SW 1271 (cell line): ENCODE results near the gene OBP2A.
"Not testable (repeated sequence)": the region's sequence is repeated elsewhere in the genome, so short reads cannot be mapped to it uniquely, and the experiment has no call there.

Experiments
- DNase-seq, 2 experiments: peaks; one replicate each; lab custom pipeline; 2025; lab: John Stamatoyannopoulos, UW

The OBP2A gene

DNA sequence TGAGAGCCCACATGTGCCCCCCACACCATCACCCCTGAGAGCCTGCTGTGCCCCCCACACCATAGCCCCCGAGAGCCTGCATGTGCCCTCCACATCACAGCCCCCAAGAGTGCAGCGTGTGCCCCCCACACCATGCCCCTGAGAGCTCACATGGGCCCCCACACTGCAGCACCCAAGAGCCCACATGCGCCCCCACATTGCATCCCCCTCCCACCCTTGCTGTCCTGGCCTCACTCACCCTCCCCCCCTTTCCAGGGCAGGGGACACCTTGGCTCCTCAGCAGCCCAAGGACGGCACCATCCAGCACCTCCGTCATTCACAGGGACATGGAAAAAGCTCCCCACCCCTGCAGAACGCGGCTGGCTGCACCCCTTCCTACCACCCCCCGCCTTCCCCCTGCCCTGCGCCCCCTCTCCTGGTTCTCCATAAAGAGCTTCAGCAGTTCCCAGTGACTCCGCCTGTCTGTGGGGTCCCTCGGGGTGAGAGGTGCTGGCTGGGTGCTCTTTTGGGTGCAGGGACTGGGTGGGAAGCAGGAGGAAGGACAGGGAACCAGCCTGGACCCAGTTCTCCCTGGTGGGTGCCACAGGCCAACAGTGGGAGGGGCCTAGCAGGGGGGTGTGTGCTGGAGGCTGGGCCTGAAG, 19.7 kb upstream of the OBP2A start:
- no peak for DNase-seq

DNA sequence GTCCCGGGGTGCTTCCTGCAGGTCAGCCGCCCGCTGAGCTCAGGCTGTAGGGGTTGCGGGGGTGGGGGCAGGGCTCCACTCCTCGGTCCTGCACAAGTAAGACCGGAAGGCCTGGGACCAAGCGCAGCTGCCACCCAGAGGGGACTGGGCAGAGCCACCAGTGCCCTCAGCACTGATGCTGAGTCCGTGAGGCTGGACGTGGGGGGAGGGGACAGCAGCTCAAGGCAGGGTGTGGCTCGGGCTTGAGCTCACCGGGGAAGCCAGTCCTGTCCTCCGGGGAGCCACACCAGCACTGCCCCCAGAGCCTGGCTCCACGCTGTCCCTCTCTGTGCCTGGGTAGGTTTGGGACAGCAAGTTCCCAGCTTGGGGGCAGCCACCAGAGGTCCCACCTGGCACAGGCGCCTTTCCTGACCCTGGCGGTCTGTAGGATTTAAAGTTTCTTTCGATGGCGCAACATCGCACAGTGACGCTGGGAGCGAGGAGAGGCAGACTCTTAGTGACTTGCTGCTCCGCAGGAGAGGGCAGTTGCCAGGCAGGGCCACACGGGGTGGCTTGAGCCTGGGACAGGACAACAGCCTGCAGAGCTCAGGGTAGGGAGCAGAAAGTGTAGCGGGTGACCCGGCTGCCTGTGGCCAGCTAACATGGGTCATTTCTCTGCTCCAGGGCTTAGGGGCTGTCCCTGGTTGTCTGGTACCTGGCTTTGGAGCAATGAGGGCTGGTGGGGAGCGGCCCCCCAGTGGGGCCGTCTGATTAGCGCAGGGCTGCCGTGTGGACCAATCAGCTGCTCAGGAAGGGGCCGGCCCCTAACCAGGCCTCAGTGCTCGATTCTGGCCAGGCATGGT, 19.0 kb upstream of the OBP2A start:
- DNase-seq, result no peak

DNA sequence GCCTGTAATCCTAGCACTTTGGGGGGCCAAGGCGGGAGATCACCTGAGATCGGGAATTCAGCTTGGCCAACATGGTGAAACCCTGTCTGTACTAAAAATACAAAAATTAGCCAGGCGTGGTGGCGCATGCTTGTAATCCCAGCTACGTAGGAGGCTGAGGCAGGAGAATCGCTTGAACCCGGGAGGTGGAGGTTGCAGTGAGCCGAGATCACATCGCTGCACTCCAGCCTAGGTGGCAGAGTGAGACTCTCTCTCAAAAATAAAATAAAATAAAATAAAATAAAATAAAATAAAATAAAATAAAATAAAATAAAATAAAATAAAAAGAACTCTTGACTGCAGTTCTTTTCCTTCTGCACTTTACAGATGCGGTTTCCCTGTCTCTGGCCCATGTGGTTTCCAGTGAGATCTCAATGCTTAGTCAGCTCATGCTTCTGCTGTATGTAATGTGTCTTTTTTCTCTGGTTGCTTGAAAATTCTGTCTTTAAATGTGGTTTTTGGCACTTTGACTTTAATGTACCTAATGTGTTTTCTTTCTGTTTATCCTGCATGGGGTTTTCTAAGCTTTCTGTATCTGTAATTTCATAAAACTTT, 17.0 kb upstream of the OBP2A start:
- DNase-seq, result not testable (repeated sequence)

GRCh38 chr9:135530146-135530545, 15.8 kb upstream of the OBP2A start:
- no peak for DNase-seq

DNA sequence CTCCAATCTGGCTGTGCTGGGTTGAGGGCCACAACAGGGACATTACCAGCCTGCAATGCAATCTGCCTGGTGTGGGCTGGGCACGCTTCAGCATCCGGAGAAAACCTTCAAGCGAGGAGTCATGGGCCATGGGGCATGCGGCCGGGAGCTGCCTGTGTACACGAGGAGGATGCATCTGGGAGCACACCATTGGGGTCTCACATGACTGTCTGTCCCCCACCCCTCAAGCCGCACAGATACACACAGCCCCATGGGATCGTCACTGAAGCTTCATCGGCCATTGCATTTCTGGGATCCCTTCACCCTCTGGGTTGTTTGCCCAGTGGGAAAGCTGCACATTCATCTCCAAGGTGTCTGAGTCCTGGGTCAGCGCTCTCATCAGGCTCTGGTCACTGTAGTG, 14.8 kb upstream of the OBP2A start:
- no peak for DNase-seq

DNA sequence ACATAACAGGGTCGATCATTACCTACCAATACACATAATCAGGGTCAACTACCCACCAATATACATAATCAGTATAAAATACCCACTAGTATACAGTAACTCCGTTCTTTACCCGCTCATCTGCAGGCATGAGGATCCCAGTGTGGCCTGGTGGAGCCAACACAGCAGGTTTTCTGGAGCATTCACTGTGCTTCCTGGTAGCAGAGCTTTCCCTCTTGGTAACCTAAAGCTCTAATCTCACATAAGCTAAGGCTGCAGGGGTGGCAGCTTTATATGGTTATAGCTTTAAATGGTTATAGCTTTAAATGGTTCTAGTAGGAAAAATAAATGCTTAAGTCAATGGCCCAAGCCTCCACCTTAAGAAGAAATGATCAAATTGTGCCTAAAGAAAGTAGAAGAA, 12.8 kb upstream of the OBP2A start:
- DNase-seq, result peak in 1 of 2 experiments; percentile 27

DNA sequence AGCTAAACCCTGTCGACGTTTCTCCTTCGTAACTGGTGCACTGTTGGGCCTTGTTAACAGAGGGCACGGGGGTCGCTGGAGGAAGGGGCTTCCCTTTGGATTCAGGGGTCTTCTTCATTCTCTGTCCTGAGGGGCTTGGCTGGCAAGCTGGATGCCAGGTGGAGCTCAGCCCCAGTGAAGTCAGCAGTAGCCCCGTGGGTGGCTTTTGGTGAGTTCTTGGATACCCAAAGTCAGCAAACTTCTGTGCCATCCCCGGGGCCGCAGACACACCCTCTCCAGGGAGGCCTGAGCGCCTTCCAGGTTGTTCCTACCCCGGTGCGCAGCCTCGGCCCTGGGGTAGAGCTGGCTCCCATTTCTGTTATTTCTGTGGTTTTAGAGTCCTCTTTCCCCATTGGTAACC, 12.3 kb upstream of the OBP2A start:
- DNase-seq, result no peak

GRCh38 chr9:135534192-135534711, 11.7 kb upstream of the OBP2A start:
- not testable (repeated sequence) for DNase-seq

DNA sequence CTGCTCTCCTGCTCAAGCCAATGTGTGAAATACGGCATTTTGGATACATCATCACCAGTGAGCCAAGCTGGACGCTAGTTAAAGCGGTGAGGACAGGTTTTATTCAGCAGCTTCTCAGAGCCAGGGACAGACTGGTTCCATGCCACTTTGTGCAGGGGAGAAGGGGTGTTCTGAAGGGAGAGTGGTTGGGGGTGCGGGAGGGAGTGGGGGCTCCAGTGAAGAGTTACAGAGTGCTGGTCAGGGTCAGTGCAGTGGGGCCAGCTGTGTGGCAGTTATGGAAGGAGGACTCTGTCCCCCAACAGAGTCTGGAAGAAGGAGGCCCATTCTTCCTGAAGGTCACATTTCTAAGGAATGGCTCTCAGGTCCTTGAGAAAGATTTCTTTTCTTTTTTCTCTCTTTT, 11.1 kb upstream of the OBP2A start:
- not testable (repeated sequence) for DNase-seq

DNA sequence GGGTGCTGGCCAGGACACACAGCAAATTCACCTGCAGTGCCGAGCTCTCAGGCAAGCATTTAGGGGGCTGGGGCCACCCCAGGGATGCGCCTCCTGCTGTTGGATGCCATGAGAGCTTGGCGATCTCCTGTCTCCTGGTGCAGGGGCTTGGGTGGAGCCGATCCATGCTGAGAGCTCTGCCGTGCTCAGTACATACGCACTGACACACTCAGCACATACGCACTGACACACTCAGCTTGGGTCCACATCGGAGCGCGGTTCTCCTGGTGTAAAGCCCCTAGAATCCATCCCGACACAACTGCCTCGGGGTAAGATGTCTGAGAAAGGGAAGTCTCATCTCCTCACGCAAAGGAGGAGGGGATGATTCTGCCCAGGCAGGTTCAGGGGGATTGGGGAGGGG, 10.3 kb upstream of the OBP2A start:
- DNase-seq, result not testable (repeated sequence)

DNA sequence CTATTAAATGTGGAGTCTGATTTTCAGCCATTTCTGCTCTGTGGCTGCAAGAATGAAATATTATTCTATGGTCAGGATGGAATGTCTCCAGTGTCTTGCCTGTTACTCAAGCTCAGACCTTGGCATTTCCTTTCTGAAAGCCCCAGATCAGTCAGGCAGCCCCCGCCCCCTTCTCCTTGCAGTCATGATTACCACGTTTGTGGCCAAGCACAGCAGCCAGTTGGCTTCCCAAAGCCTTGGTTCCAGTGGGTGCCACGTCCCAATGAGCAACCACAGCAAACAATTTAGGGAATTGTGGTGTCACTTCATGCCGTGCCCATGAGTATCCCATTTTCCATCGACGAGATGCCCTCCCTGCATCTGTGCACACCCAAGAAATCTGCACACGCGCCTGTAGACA, 9.7 kb upstream of the OBP2A start:
- DNase-seq, result no peak

DNA sequence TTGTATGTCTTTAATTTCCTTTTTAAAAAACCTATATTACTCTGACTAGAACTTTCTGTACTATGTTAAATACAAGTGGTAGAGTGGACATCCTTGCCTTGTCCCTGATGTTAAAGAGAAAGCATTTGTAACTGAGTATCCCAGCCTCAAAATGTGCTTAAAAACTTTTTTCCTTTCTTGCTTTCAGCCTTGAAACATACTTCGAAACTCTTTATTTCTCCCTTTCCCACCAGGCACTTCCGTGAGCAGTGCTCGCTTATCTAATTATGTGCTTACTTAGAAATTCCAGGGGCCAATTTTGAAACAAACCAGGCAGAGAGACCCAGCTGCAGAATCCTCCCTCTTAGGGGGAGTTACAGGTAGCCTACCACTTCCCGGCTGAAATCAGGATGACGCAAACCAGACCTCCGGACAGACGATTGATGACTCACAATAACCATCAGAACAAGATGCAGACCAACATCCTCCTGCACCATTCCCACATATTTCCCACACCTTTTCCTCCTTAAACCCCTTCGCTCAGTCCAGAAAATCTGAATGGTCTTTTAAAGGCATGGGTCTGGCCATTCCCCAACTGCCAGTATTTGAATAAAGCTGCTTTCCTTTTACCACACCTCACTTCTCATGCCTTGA, 2.5 kb upstream of the OBP2A start:
- DNase-seq, result not testable (repeated sequence)

DNA sequence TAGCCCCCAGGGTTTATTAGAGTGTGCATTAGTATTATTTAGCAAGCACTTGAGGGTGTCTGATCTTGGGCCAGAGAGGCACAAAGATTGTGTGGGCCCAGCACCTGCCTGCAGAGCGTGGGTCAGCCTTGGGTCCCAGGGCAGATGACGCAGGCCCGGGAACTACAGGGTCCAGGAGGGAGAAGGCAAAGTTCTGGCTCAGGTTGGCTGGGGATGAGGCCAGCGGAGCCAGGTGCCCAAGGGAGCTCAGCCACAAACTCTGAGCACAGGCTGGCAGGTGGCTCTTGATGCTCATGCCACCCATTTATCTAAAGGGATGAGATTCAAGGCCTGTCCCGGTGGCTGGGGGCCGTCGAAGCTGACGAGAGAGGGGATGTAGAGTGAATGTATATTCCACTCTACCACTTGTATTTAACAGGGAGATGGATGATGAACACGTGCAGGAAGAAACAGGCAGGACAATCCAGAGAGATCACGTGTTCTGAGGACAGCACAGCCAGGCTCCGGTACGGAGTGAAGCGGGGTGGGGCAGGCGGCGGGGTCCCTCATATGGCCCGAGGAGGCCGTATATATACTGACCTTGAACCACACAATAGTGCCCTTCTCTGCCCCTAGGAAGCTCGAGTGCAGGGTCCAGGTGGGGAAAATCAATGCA, 818 bp upstream of the OBP2A start:
- DNase-seq, result no peak

GRCh38 chr9:135546792-135547617, 1.1 kb downstream of the OBP2A start:
- DNase-seq, result not testable (repeated sequence)

- DNase-seq, result no peak
Observed at GRCh38 chr9:135547756-135548736, 2.1 kb downstream of the OBP2A start.

DNA sequence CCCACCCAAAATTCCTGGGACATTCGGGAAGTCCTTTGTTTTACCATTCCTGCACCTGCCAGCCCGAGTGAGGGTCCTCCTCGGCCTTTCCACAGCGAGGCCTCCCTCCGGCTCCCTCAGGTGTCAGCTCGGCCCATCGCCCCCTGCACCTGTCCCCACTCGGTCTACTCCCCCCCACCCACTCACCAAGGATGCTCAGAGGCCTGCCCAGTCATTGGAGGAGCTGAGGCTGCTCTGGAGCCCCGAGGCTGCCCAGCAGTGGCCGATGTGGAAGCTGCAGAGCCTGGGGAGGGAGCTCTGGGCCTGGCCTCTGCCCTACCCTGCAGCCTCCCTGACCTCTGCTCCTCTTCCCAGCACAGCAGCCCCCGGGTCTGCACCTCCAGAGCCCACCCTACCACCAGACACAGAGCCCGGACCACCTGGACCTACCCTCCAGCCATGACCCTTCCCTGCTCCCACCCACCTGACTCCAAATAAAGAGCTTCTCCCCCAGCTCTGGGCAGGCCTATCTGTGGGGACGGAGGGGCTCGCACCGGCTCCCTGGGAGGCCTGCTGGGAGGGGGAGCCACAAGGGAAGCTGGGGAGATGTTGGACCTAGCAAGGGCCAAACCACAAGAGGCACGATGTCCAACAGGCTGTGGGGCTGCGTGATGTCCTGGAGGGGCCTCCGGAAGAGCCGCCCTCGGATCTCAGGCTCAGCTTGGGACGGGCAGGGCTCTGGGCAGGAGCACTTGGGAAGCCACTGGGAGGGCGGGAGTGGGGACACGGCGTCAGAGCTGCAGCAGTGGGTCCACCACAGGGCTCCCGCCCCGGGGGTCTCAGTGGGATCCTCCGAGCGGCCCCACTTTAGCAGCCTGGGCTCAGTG, 3.8 kb downstream of the OBP2A start:
- DNase-seq, result not testable (repeated sequence)

- DNase-seq, result no peak
Observed at GRCh38 chr9:135550344-135550918, 4.5 kb downstream of the OBP2A start.

GRCh38 chr9:135551031-135551430, 5.1 kb downstream of the OBP2A start:
- DNase-seq, result no peak
